Calu3 (cell line): ENCODE results near the gene PDE10A. TPM values are rescaled to one million over a fixed set of nuclear protein-coding genes. Genes with fewer than 3 reads are reported as not detected.

ENCODE experiments used
- BruUV-seq: library from RNA; stranded (reverse); fragments of 400-500 nt; replicated peaks from 2 replicates; lab custom pipeline; 2021; lab: Mats Ljungman, UMichigan
- CTCF ChIA-PET: fragments of 300-600 bp; sonication (Branson Sonifier 250); formaldehyde crosslinking; loops from one replicate; lab custom pipeline; 2022; ENCODE audit warnings: antibody characterized with exemption; lab: Charles Lee
- DNase-seq: peaks from one replicate; pipeline ENCODE4 v3.0.0; 2022
- H3K27ac Mint-ChIP-seq: one replicate; pipeline ENCODE4 v1.8.0; 2022; ENCODE audit warnings: mixed read lengths; ENCODE audit not compliant: unreplicated experiment
- H3K27me3 Mint-ChIP-seq: one replicate; pipeline ENCODE4 v1.8.0; 2022; ENCODE audit warnings: mixed read lengths; ENCODE audit not compliant: unreplicated experiment
- H3K36me3 Mint-ChIP-seq: one replicate; pipeline ENCODE4 v1.8.0; 2022; ENCODE audit warnings: mild to moderate bottlenecking, moderate library complexity, mixed read lengths; ENCODE audit not compliant: insufficient read depth, unreplicated experiment
- H3K4me1 Mint-ChIP-seq: one replicate; pipeline ENCODE4 v1.8.0; 2022; ENCODE audit warnings: mild to moderate bottlenecking, low read depth, mixed read lengths; ENCODE audit not compliant: unreplicated experiment
- H3K4me3 Mint-ChIP-seq: one replicate; pipeline ENCODE4 v1.8.0; 2022; ENCODE audit warnings: mild to moderate bottlenecking, low read depth, moderate library complexity, mixed read lengths; ENCODE audit not compliant: unreplicated experiment
- H3K9me3 Mint-ChIP-seq: one replicate; pipeline ENCODE4 v1.8.0; 2022; ENCODE audit warnings: low read depth, mixed read lengths; ENCODE audit not compliant: unreplicated experiment
- intact Hi-C: fragments of 100-400 bp; cut with micrococcal nuclease; formaldehyde crosslinking; loops from one replicate; pipeline ENCODE4 v1.10.0; 2022; ENCODE audit not compliant: unreplicated experiment
- total RNA-seq: library from RNA; stranded (reverse); gene quantifications from 2 replicates; pipeline ENCODE4 v1.2.3, GENCODE V29; 2022
- TF ChIP-seq, protein P1 (sequence below): fragments of 200-600 bp; IDR thresholded peaks from one replicate; pipeline ENCODE4 v1.8.0; 2022; ENCODE audit warnings: antibody characterized with exemption; ENCODE audit not compliant: unreplicated experiment

PDE10A gene
- total RNA-seq, 1 experiment from 2014 or later = 22.5 TPM

DNA sequence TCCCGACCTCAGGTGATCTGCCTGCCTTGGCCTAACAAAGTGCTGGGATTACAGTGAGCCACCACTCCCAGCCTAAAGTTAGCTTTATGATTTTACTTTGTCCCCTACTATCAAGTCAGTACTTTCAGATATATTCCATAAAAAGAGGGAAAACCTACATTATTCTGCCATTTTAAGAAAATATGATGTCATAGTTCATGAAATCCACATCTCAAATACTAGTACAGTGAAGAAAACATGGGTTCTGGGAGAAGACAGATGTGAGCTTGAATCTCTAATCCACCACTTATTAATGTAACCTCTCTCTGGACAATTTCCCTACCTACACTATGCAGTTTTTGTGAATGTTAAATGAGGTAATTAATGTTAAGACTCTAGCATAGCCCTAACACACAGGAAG is 74.5 kb downstream of the PDE10A start:
- no peak for DNase-seq
- no peaks in the 10 kb centered on the region for H3K27me3 Mint-ChIP-seq
- H3K27ac Mint-ChIP-seq = no peak overlapping the region
- H3K9me3 Mint-ChIP-seq = peaks cover 4% of the 10 kb centered on the region
- TF ChIP-seq, protein P1, sequence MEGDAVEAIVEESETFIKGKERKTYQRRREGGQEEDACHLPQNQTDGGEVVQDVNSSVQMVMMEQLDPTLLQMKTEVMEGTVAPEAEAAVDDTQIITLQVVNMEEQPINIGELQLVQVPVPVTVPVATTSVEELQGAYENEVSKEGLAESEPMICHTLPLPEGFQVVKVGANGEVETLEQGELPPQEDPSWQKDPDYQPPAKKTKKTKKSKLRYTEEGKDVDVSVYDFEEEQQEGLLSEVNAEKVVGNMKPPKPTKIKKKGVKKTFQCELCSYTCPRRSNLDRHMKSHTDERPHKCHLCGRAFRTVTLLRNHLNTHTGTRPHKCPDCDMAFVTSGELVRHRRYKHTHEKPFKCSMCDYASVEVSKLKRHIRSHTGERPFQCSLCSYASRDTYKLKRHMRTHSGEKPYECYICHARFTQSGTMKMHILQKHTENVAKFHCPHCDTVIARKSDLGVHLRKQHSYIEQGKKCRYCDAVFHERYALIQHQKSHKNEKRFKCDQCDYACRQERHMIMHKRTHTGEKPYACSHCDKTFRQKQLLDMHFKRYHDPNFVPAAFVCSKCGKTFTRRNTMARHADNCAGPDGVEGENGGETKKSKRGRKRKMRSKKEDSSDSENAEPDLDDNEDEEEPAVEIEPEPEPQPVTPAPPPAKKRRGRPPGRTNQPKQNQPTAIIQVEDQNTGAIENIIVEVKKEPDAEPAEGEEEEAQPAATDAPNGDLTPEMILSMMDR = no peak
- CTCF ChIA-PET = no interaction called here
- intact Hi-C loops = no loop called here
- no TSS peak for BruUV-seq
- peaks cover 20% of the 10 kb centered on the region for H3K4me1 Mint-ChIP-seq
- H3K4me3 Mint-ChIP-seq = no peak overlapping the region
- H3K36me3 Mint-ChIP-seq = peaks cover 10% of the 10 kb centered on the region

DNA sequence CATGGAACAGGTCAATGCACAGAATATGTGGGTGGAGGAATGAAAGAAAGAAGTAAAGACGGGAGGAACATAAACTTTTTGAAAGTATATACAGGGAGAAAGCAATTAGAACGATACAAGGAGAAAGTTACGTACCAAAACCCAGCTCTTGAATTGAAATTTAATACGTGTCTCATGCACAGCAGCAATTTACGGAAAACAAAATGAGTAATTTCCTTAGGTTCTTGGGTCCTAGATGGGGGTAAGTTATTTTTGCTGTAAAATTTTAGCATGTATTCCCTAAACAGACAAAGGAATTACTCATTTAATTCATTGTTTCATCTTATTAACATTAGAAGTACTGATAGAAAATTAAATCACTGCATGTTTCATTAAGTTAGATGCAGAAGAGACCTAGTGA is 75.8 kb downstream of the PDE10A start:
- peaks cover 10% of the 10 kb centered on the region for H3K36me3 Mint-ChIP-seq
- peaks cover 20% of the 10 kb centered on the region for H3K4me1 Mint-ChIP-seq
- no peak overlapping the region for H3K27ac Mint-ChIP-seq
- peaks cover 4% of the 10 kb centered on the region for H3K9me3 Mint-ChIP-seq
- BruUV-seq = no TSS peak
- DNase-seq = no peak
- intact Hi-C loops = no loop called here
- no peak overlapping the region for H3K4me3 Mint-ChIP-seq
- TF ChIP-seq, protein P1 = no peak
- CTCF ChIA-PET = no interaction called here
- no peaks in the 10 kb centered on the region for H3K27me3 Mint-ChIP-seq

DNA sequence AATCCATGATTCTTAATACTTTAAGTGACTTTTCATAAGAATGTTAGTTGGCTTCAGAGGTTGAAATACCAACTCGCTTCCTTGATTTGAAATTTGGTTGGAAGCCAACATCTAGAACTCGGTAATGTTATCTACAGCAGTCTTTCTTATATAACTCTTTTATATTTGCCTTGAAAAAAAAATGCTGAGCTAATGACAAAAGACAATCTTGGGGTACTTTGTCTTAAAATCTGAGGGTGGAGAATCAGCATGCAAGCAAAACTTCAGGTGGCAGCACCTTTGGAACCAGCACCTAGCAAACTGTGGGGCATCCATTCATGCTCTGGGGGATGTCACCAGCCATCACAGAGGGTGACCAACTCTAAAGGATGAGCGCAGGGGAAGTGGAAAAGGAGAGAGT is 76.3 kb downstream of the PDE10A start:
- CTCF ChIA-PET = no interaction called here
- H3K9me3 Mint-ChIP-seq = peaks cover 4% of the 10 kb centered on the region
- no TSS peak for BruUV-seq

DNA sequence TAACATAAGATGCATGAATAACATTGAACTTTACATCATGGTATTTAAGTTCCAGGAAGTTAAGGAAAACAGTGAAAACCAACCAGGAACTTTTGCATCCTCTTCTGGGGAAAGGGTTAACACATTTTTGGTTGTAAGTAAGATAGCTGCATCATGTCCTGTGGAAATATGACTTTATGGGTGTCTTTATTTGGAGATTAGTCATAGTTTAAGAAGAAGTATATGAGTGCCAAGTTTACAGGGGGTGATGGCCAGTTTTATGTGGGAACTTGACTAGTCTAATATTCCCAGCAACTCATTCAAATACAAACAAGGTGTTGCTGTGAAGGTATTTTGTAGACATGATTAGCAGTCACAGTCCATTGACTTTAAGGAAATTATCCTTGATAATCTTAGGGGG is 78.0 kb downstream of the PDE10A start:
- no peaks in the 10 kb centered on the region for H3K27me3 Mint-ChIP-seq
- peaks cover 4% of the 10 kb centered on the region for H3K9me3 Mint-ChIP-seq
- no peak overlapping the region for H3K4me3 Mint-ChIP-seq
- peaks cover 10% of the 10 kb centered on the region for H3K36me3 Mint-ChIP-seq
- H3K4me1 Mint-ChIP-seq = peaks cover 20% of the 10 kb centered on the region
- TF ChIP-seq, protein P1 = no peak
- peak overlapping the region; percentile 56 for H3K27ac Mint-ChIP-seq
- BruUV-seq = no TSS peak
- CTCF ChIA-PET = no interaction called here
- intact Hi-C loops = no loop called here
- no peak for DNase-seq

More for the DNA sequence above, 76.3 kb downstream of the PDE10A start:
- Mint-ChIP-seq H3K36me3 (peaks cover 10% of the 10 kb centered on the region), H3K4me1 (peaks cover 20% of the 10 kb centered on the region), H3K4me3 (no peak overlapping the region), H3K27ac (no peak overlapping the region), H3K27me3 (no peaks in the 10 kb centered on the region)
- TF ChIP-seq, protein P1 = no peak
- intact Hi-C loops = no loop called here
- DNase-seq = no peak
